ENCODE data around the gene SGSM1. TPM values are rescaled to one million over a fixed set of nuclear protein-coding genes. Genes with fewer than 3 reads are reported as not detected.

SGSM1 gene
- total and polyA plus RNA-seq, 9 of the 15 experiments (the other 6 are each of a cell fraction or from before 2014, with no cell fraction given), result not detected

DNA sequence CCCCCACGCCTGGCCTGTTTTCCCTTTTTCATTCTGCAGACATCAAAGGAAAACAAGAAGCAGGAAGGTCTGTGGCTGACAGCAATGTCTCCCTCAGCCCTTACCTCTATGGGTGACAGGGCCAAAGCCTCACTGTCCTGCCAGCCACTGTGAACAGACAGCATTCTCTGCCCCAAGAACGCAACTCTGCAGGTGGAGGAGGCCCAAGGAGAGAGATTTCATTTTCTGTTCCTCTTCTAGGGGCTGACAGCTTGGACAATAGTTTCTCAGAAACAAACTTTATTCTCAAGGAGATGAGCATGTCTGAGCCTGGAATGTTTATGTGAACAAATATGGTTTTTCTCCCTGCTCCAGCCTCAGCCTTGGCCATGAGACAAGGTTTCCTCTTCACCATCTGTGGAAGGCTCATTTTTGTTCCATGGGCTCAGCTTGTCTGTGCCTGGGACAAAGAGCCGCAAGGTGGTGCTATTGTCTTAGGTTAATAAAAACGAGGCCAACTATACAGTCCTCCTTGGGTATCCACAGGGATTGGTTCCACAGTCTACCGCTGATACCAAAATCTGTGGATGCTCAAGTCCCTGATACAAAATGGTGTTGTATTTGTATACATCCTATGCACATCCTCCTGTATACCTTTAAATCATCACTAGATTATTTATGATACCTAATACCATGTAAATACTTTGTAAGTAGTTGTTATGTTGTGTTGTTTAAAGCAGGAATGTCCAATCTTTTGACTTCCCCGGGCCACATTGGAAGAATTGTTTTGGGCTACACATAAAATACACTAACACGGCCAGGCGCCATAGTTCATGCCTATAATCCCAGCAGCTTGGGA is 37.3 kb upstream of the SGSM1 start (continued):
- TF ChIP-seq CTCF (IDR thresholded peaks at IDR 0.05 in 2 of 3, conservative IDR thresholded peaks at IDR 0.05 in 1 of 3; ENCODE audit: insufficient read depth in 2 of 3, low read depth in 1 of 3, low read length in 3 of 3), result peak; percentile 61 to 75 (median 68)

- H3K4me1 ChIP-seq (replicated peaks in 1 of 2; ENCODE audit: control insufficient read depth in 2 of 2, insufficient read depth in 2 of 2, low read length in 2 of 2), result no peaks in the 10 kb centered on the region; a peak in 1 of 5 replicates
- no peak overlapping the region for H3K4me3 ChIP-seq
- in situ Hi-C loops (cut with MboI) (loop anchor here (10.0 kb wide), 2 partner anchors 272 to 358 kb away; no protein-coding TSS in a partner anchor), intact Hi-C loops (cut with micrococcal nuclease) (no loop called here)
- H3K36me3 ChIP-seq (ENCODE audit: control insufficient read depth, insufficient read depth, low read length), result no peaks in the 10 kb centered on the region
- no peak overlapping the region for H3K4me2 ChIP-seq (ENCODE audit: insufficient read depth, low read length)
- H3K9me1 ChIP-seq (ENCODE audit: control insufficient read depth, insufficient read depth, low read length), result no peaks in the 10 kb centered on the region
- no peak overlapping the region for H2AFZ ChIP-seq (ENCODE audit: low read depth, low read length)
- H3K27ac ChIP-seq (ENCODE audit: extremely low read depth, low read depth, low read length), result no peak overlapping the region
- ATAC-seq (peak; percentile 42; the same call in 1 of the 3 replicates), FAIRE-seq (peak; percentile 75), DNase-seq (ENCODE audit: extremely low read depth in 1 of 4, low spot score in 3 of 4) (peak; percentile 25 to 42 (median 32))
- POLR2A ChIA-PET, result no interaction called here
- H3K27me3 ChIP-seq (ENCODE audit: control insufficient read depth in 2 of 2, insufficient read depth in 2 of 2, low read length in 2 of 2), result peaks cover 3 to 15% of the 10 kb centered on the region in 2 experiments; a peak in 3 of 5 replicates
- CTCF ChIA-PET (ENCODE audit: low intra/inter-chr PET ratio), result interaction anchor here (0.6 kb wide), 1 partner anchor 270 kb away, joined by 3 read pairs; no protein-coding TSS in a partner anchor
- BruUV-seq (replicated peaks), result no TSS peak
- 2% methylated on average over 6 of the region's 7 CpGs for WGBS (ENCODE audit: insufficient coverage, low coverage, missing lambda C conversion rate)
- TF ChIP-seq SMC3 (conservative IDR thresholded peaks at IDR 0.05; ENCODE audit: insufficient read depth, low read depth, low read length) (peak; percentile 40), KLF16 (IDR thresholded peaks at IDR 0.05) (0 out of 2 replicates have a peak, but pooled peaks have one; percentile 7), NCOR1 (IDR thresholded peaks at IDR 0.05) (no peak), SMARCB1 (IDR thresholded peaks at IDR 0.05; ENCODE audit: insufficient read length, low read depth) (no peak), RAD21 (CRISPR knock-in tag; conservative IDR thresholded peaks at IDR 0.05 in 1 of 2, IDR thresholded peaks at IDR 0.05 in 1 of 2) (peak; percentile 26 to 69), CTCF (IDR thresholded peaks at IDR 0.05 in 2 of 3, conservative IDR thresholded peaks at IDR 0.05 in 1 of 3; ENCODE audit: insufficient read depth in 2 of 3, low read depth in 1 of 3, low read length in 3 of 3) (peak; percentile 54 to 74 (median 63))
- no peaks in the 10 kb centered on the region for H4K20me1 ChIP-seq (replicated peaks; ENCODE audit: control insufficient read depth, insufficient read depth, low read length)
- H3K9ac ChIP-seq (ENCODE audit: insufficient read depth in 1 of 2, low read depth in 2 of 2, low read length in 2 of 2), result no peak overlapping the region
- no peaks in the 10 kb centered on the region for H3K79me2 ChIP-seq (ENCODE audit: control insufficient read depth, insufficient read depth, low read length)
- no peaks in the 10 kb centered on the region for H3K9me3 ChIP-seq (replicated peaks; ENCODE audit: control insufficient read depth, insufficient read depth, low read depth, low read length)
Observed at GRCh38 chr22:24772493-24773220, 33.4 kb upstream of the SGSM1 start.
